Ureter (tissue), 1 donor: ENCODE data around the gene GLYATL2. TPM values are rescaled to one million over a fixed set of nuclear protein-coding genes. Genes with fewer than 3 reads are reported as not detected.

Experiments used
- DNase-seq: peaks from one replicate; pipeline ENCODE4 v3.0.0-alpha.2; 2020; ENCODE audit warnings: low spot score
- total RNA-seq: library from RNA; stranded (reverse); gene quantifications from one replicate; pipeline ENCODE4 v1.2.4, GENCODE V29; 2023
- donor health status: DM: yes; HTN: yes; CAD: no.

GLYATL2 gene
- total RNA-seq, 1 donor from 2014 or later: not detected

DNA sequence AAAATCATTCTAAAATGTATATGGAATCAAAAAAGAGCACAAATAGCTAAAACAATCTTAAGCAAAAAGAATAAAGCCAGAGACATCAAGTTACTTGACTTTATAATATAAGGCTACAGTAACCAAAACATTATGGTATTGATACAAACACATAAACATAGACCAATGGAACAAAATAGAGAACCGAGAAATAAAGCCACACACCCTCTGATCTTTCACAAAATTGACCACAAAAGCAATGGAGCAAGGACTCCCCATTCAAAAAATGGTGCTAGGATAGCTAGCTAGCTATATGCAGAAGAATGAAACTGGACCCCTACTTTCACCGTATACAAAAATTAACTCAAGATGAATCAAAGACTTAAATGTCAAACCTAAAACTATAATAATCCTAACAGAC lies 43.2 kb downstream of the GLYATL2 start:
- DNase-seq: no peak

DNA sequence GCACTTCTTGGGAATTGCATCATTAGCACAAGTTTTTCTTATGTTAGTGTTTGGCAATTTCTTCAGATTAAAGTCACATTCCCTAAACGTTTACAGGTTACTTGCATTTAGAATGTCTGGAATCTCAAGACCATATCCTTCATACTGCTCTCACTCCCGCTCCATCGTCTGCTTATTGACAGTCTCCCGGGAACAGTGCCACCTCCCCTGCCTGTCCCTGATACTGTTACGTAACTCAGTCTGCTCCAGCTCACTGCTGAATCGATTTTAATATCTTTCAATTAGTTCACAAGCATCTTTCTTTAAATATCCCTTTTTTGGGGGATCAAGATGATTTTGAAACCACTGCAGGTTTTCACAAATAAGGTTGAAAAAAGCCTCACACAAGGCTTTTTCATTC lies 48.2 kb downstream of the GLYATL2 start:
- DNase-seq: no peak

DNA sequence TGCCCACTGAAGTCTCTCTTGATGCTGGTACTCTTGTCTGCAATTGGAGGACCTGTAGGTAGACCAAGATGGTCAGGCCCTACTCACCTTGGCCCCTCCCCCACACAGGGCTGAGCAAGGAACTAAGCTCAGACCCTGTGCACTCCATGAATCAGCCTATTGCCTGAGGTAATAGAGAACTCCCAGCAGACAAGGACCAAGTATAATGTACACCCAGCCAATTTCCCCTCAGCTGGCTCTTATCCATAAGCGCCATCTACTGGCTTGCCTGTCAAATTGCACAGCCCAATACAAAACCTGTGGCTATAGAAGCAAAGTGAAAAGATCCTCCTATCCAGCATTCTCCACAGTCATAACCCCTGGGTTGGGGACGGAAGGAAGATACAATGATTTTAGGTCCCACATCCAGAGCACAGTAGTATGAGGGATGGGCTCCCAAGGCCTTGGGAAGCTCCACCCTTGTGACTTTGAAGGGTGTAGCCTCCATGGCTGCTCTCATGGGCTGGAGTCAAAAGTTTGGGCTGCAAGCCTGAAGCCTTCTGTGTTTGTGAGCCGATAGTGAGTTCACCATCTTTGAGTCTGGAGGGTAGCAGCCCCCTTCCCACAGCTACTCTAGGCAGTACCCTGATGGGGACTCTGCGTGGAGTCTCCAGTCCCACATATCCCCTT lies 56.0 kb downstream of the GLYATL2 start:
- no peak for DNase-seq

GRCh38 chr11:58787903-58788302 lies 56.6 kb downstream of the GLYATL2 start:
- DNase-seq: no peak

DNA sequence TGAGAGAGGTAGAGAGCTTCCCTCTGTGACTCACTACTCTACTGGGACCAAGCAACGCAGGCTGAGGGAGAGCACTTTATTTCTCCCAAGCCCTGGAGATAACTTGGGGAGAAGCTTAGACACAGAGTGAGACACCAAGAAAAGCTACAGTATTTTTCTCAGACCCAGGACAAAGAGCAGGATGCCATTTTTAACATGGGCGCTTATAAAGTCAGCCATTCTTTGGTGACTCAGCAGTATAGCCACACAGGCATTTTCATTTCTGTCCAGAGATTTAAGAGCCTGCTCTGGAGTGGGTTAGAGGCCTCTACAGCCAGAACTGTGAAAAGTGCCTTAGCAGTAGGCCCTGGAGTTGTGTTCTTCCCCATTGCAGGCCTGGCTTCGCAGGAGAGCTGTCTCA lies 57.8 kb downstream of the GLYATL2 start:
- DNase-seq: no peak

GRCh38 chr11:58784995-58785394 lies 59.5 kb downstream of the GLYATL2 start:
- no peak for DNase-seq

Other genes starting within 250 kb of the GLYATL2 start
- 1.8 TPM for gene CNTF, start 222.0 kb downstream of the GLYATL2 start, total RNA-seq
- gene GLYAT, start 112.8 kb downstream of the GLYATL2 start, total RNA-seq: not detected
- 2.4 TPM for gene GLYATL1, start 94.8 kb upstream of the GLYATL2 start, total RNA-seq
- not detected for gene GLYATL1B, start 241.6 kb upstream of the GLYATL2 start, total RNA-seq